GM18907 (cell line): ENCODE data around the gene CACNA1H.

Source experiments
- ATAC-seq: cut with Tn5 transposase; IDR thresholded peaks from one replicate; pipeline ENCODE4 v1.9.1; 2021; ENCODE audit warnings: mild to moderate bottlenecking, moderate library complexity; ENCODE audit not compliant: unreplicated experiment

The CACNA1H gene

GRCh38 chr16:1157639-1158455, 4.9 kb downstream of the CACNA1H start:
- no peak for ATAC-seq

GRCh38 chr16:1158456-1159324, 5.8 kb downstream of the CACNA1H start:
- ATAC-seq, result no peak

- no peak for ATAC-seq
Observed at GRCh38 chr16:1159325-1159972, 6.5 kb downstream of the CACNA1H start.

DNA sequence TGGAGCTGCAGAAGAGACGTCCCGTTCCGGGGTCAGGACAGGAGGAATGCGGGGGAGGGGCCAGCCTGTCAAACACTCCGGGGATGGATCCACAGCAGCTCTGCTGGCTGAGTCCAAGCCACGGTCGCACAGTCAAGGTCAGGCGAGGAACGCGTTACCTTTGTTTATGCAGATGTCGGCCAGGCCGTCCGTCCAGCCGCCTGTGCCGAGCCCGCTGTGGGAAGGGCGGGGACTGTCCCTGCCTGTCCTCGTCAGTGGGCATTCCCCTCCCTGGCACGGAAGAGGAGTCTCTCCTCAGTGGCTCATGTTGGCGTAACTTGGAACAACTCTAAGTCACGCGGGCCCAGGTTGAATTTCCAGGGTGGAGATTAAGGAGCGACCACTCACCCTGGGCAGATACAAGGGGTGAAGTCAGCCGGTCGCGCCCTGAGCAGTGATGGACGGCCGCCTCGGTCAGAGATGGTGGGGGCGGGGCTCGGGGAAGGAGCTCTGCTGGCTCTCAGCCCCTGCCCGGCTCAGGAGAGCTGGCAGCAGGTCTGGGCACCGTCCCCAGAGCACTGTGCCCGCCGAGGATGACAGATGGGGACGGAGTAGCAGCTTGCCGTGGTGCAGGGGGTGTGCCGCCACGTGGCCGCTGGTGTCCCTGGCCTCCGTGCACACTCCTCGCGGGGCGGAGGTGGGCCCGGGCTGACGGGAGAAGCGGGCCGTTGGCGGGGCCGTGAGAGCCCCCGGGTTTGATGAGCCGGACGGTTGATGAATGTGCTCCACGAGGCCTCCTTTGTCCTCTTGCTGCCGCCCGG, 7.3 kb downstream of the CACNA1H start:
- no peak for ATAC-seq

- ATAC-seq, result no peak
Observed at GRCh38 chr16:1160773-1161348, 8.0 kb downstream of the CACNA1H start.

DNA sequence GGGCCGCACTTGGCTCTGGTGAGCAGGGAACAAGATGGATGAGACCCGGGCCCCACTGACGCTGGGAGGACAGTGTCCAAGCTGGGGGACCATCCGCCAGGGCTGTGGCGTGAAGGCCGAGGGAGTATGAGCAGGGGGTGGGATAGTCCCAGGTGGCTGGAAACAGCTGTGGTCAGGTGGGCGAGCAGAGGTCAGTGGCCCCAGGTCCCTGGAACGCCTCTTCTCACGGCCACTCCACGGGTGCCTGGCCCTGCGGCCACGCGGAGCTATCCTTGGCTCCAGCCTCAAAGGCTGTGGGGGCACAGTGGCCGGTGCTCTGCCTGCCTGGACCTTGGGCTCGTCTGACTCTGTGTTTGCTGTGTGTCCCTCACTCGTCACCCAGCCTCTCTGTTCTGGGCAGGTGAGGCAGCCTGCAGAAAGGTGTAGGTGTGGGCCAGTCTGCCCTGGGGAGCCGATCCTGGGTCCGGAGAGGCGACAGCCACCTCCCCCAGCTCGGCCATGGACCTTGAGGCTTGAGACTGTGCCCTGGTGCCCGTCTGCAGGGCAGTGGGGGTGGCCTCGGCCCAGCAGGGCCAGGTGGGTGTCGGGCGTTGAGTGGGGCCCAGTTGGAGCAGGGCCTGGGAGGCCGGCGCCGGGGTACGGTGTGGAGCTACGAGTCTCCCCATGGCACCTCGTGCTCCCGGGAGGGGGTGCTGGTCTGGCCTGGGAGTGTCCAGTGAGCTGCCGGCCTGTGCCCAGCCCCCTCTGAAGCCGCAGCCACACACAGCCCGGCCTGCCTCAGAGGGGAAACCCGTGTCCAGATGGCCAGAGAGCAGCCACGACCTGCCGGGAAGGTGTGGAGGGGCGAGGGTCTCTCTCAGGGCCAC, 10.0 kb downstream of the CACNA1H start:
- no peak for ATAC-seq

- ATAC-seq, result no peak
Observed at GRCh38 chr16:1163567-1164055, 10.7 kb downstream of the CACNA1H start.

GRCh38 chr16:1164382-1164781, 11.5 kb downstream of the CACNA1H start:
- no peak for ATAC-seq

DNA sequence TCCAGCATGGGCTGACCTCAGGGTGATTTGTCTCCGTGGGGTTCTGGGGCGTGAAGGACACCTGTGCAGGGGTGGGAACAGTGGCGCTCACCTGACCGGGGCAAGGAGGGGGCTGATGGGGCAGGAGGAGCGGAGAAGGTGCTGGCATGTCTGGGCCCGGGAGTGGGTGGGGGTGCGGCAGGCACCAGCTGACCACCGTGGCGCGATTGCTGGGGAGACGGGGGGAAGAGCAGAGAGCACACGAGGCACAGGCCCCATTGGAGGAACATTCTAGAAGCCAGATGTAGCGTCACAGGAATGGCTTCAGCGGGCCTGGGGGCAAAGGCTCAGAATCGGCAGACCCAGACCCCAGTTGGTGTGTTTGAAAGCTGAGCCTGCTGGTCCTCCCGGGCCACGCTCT, 12.1 kb downstream of the CACNA1H start:
- no peak for ATAC-seq

- no peak for ATAC-seq
Observed at GRCh38 chr16:1165511-1165910, 12.6 kb downstream of the CACNA1H start.

DNA sequence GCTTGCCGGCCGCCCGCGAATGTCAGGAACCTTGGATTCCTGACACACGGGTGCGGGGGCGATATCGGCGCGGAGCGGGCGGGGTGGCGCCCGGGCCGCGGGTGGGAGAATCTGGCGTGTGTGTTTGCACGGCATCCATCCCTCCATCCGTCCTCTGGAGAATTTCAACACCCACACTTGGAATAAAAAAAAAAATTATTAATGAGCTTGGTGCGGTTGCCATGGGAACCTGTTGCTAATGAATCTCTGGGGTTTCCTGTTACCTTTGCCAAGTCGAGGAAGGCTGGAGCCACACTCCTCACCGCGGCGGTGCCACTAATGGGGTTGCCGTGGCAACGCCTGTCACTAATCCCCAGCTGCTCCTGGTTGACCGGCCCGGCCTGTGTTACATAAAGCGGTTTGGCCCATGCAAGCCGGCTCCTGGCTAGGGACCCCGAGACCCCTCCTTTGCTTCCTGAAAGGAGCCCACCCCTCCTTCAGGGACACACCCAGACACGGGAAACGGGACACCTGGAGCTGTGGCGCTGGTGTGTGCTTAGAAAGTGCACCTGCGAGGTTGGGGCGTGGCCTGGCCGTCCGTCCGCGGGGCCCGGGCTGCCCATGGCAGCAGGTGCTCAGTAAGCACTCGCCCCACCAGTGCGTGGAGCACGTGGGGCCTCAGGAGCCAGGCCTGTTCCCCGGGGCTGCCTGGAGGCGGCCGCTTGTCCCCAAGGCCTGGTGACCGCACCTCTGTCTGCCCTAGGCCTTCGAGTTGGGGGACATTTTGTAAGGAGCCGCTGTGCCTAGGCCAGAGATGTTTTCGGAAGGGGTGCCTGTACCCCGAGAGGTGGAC, 14.6 kb downstream of the CACNA1H start:
- ATAC-seq, result no peak

DNA sequence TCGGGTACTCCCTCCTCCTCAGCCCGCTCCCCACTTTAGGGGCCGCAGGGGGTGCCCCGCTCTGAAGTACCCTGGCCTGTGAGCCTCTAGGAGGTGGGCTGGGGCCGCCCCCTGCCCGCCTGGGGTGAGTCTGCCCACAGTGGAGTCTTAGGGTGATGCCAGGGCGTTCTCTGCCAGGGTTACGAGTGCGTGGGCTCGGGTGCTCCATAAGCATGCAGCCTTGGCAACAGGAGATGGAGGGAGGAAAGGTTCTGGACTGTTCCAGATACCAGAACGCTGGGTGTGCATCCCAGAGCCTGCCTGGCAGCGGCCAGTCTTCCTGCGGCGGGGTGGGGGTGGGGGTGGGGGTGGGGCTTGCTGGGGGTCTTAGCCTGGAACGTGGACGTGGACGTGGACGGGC, 15.9 kb downstream of the CACNA1H start:
- ATAC-seq, result no peak

GRCh38 chr16:1169285-1170075, 16.6 kb downstream of the CACNA1H start:
- ATAC-seq, result no peak

- ATAC-seq, result no peak
Observed at GRCh38 chr16:1170076-1170418, 17.1 kb downstream of the CACNA1H start.

GRCh38 chr16:1171001-1171400, 18.1 kb downstream of the CACNA1H start:
- ATAC-seq, result no peak

GRCh38 chr16:1171854-1172428, 19.0 kb downstream of the CACNA1H start:
- no peak for ATAC-seq

- ATAC-seq, result no peak
Observed at GRCh38 chr16:1172651-1173050, 19.7 kb downstream of the CACNA1H start.
